B cell (primary cell): ENCODE measurements around the gene MPDZ. TPM values are rescaled to one million over a fixed set of nuclear protein-coding genes. Genes with fewer than 3 reads are reported as not detected.

Experiments used
- ATAC-seq: fragments of 200-7000 bp; cut with Tn5 transposase; one replicate; pipeline ENCODE4 v1.10.0; 2021; ENCODE audit warnings: low read depth, mild to moderate bottlenecking, moderate number of reproducible peaks, moderate library complexity
- CTCF ChIA-PET: fragments of 350-600 bp; sonication (Branson Sonifier 250); formaldehyde crosslinking; loops from one replicate; lab custom pipeline; 2021; ENCODE audit warnings: antibody characterized with exemption, inconsistent platforms; lab: Charles Lee
- POLR2A ChIA-PET: fragments of 350-600 bp; sonication (Branson Sonifier 250); formaldehyde crosslinking; loops from one replicate; lab custom pipeline; 2021; ENCODE audit warnings: antibody characterized with exemption; lab: Charles Lee
- DNase-seq: peaks from one replicate; pipeline ENCODE4 v3.0.0; 2013
- H2AFZ ChIP-seq: 2 replicates; pipeline ENCODE4 v1.6.1; 2012; ENCODE audit warnings: mild to moderate bottlenecking, low read depth, low read length; ENCODE audit not compliant: insufficient read depth, poor library complexity, severe bottlenecking
- H3K27ac ChIP-seq, 2 donors: 1 replicate in 1 of 2; 2 replicates in 1 of 2; pipeline ENCODE4 v1.5.1; 2012 to 2013; ENCODE audit warnings: low read length in 2 of 2, mild to moderate bottlenecking in 2 of 2, moderate library complexity in 1 of 2
- H3K27me3 ChIP-seq, 4 experiments: fragments of 200-600 bp in 1 of 4; sonication (generic) in 1 of 4; replicated peaks in 1 of 4; 1 replicate in 2 of 4; 2 replicates in 2 of 4; pipeline versions ENCODE4 v1.6.1 to v1.7.0; 2013 to 2016; ENCODE audit warnings: low read length in 3 of 4, mild to moderate bottlenecking in 2 of 4, mixed read lengths in 1 of 4, moderate library complexity in 1 of 4; ENCODE audit not compliant: insufficient read depth in 4 of 4, control insufficient read depth in 3 of 4; ENCODE audit errors: control extremely low read depth in 1 of 4
- H3K36me3 ChIP-seq, 2 experiments: replicated peaks in 1 of 2; 1 replicate in 1 of 2; 2 replicates in 1 of 2; pipeline versions ENCODE4 v1.6.1 to v1.7.1; 2013; ENCODE audit warnings: low read length in 1 of 2; ENCODE audit not compliant: insufficient read depth in 2 of 2, control insufficient read depth in 1 of 2; ENCODE audit errors: control extremely low read depth in 1 of 2, extremely low read depth in 1 of 2
- H3K4me1 ChIP-seq, 2 donors: fragments of 200-600 bp in 1 of 2; sonication (generic) in 1 of 2; 1 replicate in 1 of 2; 2 replicates in 1 of 2; pipeline versions ENCODE4 v1.5.1 to v1.6.1; 2013 to 2017; ENCODE audit warnings: low read length in 2 of 2; ENCODE audit not compliant: control insufficient read depth in 2 of 2, insufficient read depth in 2 of 2
- H3K4me2 ChIP-seq: replicated peaks from 2 replicates; pipeline ENCODE3; 2012; ENCODE audit warnings: mild to moderate bottlenecking, low read depth, low read length; ENCODE audit not compliant: poor library complexity, severe bottlenecking
- H3K4me3 ChIP-seq, 5 experiments: fragments of 200-600 bp in 1 of 5; sonication (generic) in 1 of 5; 1 replicate in 3 of 5; 2 replicates in 2 of 5; pipeline versions ENCODE4 v1.5.1 to v1.7.0; 2011 to 2016; ENCODE audit warnings: low read length in 4 of 5, mild to moderate bottlenecking in 4 of 5, low read depth in 2 of 5, control low read depth in 1 of 5, moderate library complexity in 1 of 5; ENCODE audit not compliant: insufficient read depth in 1 of 5; ENCODE audit errors: control extremely low read depth in 1 of 5, extremely low read depth in 1 of 5
- H3K79me2 ChIP-seq: fragments of 200-600 bp; sonication (generic); one replicate; pipeline ENCODE4 v1.6.0; 2016; ENCODE audit warnings: low read length; ENCODE audit not compliant: control insufficient read depth, insufficient read depth
- H3K9ac ChIP-seq: fragments of 200-600 bp; sonication (generic); 2 replicates; pipeline ENCODE4 v1.6.1; 2017; ENCODE audit warnings: mild to moderate bottlenecking, low read length, moderate library complexity
- H3K9me3 ChIP-seq, 3 donors: one replicate each; pipeline versions ENCODE4 v1.6.1 to v1.7.1; 2013; ENCODE audit warnings: low read length in 2 of 3; ENCODE audit not compliant: control insufficient read depth in 2 of 3, insufficient read depth in 1 of 3; ENCODE audit errors: control extremely low read depth in 1 of 3
- H4K20me1 ChIP-seq: 2 replicates; pipeline ENCODE4 v1.6.0; 2012; ENCODE audit warnings: mild to moderate bottlenecking, low read length; ENCODE audit not compliant: insufficient read depth, control insufficient read depth, poor library complexity, severe bottlenecking
- H3K27ac Mint-ChIP-seq: one replicate; pipeline ENCODE4 v1.8.0; 2021; ENCODE audit warnings: mixed read lengths
- H3K27me3 Mint-ChIP-seq: one replicate; pipeline ENCODE4 v1.8.0; 2021; ENCODE audit warnings: mixed read lengths
- H3K4me1 Mint-ChIP-seq: one replicate; pipeline ENCODE4 v1.8.0; 2021; ENCODE audit warnings: mixed read lengths
- H3K4me3 Mint-ChIP-seq: one replicate; pipeline ENCODE4 v1.8.0; 2021; ENCODE audit warnings: mixed read lengths
- H3K9me3 Mint-ChIP-seq: one replicate; pipeline ENCODE4 v1.8.0; 2022; ENCODE audit warnings: mixed read lengths; ENCODE audit not compliant: insufficient read depth
- CTCF ChIP-seq: fragments of 200-600 bp; IDR thresholded peaks from one replicate; pipeline ENCODE4 v1.8.0; 2022; ENCODE audit warnings: antibody characterized with exemption, mild to moderate bottlenecking
- EZH2 ChIP-seq: IDR thresholded peaks from 2 replicates; pipeline ENCODE4 v1.6.1; 2012; ENCODE audit warnings: borderline replicate concordance, low read depth, mild to moderate bottlenecking, moderate library complexity, low read length; ENCODE audit not compliant: insufficient read depth, poor library complexity, severe bottlenecking
- WGBS: methylation state at CpG from one replicate; pipeline ENCODE4 v1.1.5; 2013; ENCODE audit warnings: missing lambda C conversion rate; ENCODE audit not compliant: insufficient coverage; 5-methylcytosine and 5-hydroxymethylcytosine counted together
- intact Hi-C: fragments of 100-400 bp; cut with micrococcal nuclease; formaldehyde crosslinking; loops from one replicate; pipeline ENCODE4 v1.10.0; 2022
- polyA plus RNA-seq: library from polyadenylated mRNA; depleted of rRNA; stranded (reverse); fragments of >200 nt; gene quantifications from 2 replicates; pipeline ENCODE4 v1.2.3, GENCODE V29; 2012
- total RNA-seq, 2 donors: library from RNA; stranded (reverse); fragments of 120-200 nt in 1 of 2; gene quantifications; 1 replicate in 1 of 2; 2 replicates in 1 of 2; pipeline versions ENCODE4 v1.2.3 to v1.2.4, GENCODE V29; 2013 to 2022

Gene MPDZ
- total and polyA plus RNA-seq, 2 donors (not counting 1 experiment from before 2014, with no cell fraction given): not detected

GRCh38 chr9:13100914-13101572 lies 178.4 kb downstream of the MPDZ start:
- ChIA-PET POLR2A (no interaction called here), CTCF (no interaction called here)
- H3K9me3 ChIP-seq: no peaks in the 10 kb centered on the region
- ATAC-seq (no peak), DNase-seq (no peak)
- H3K27me3 ChIP-seq: no peaks in the 10 kb centered on the region
- no peak overlapping the region for H3K4me3 ChIP-seq
- no peak overlapping the region for H3K27ac ChIP-seq
- Mint-ChIP-seq H3K27me3 (no peaks in the 10 kb centered on the region), H3K27ac (no peak overlapping the region), H3K4me1 (no peaks in the 10 kb centered on the region), H3K4me3 (no peak overlapping the region), H3K9me3 (no peaks in the 10 kb centered on the region)
- no peak overlapping the region for H2AFZ ChIP-seq
- H4K20me1 ChIP-seq: no peaks in the 10 kb centered on the region
- no peaks in the 10 kb centered on the region for H3K36me3 ChIP-seq
- intact Hi-C loops: no loop called here
- no peak overlapping the region for H3K9ac ChIP-seq
- no peaks in the 10 kb centered on the region for H3K79me2 ChIP-seq
- WGBS: no CpG with 5 or more reads among the region's 1 CpG
- H3K4me1 ChIP-seq: no peaks in the 10 kb centered on the region
- TF ChIP-seq CTCF (no peak), EZH2 (no peak)
- no peak overlapping the region for H3K4me2 ChIP-seq

- no peaks in the 10 kb centered on the region for H3K79me2 ChIP-seq
- no peak overlapping the region for H3K9ac ChIP-seq
- Mint-ChIP-seq H3K9me3 (no peaks in the 10 kb centered on the region), H3K27ac (no peak overlapping the region), H3K27me3 (no peaks in the 10 kb centered on the region), H3K4me1 (no peaks in the 10 kb centered on the region), H3K4me3 (no peak overlapping the region)
- peaks cover 0 to 4% (median 0%) of the 10 kb centered on the region in 3 donors for H3K9me3 ChIP-seq
- H3K4me1 ChIP-seq: no peaks in the 10 kb centered on the region
- no peak overlapping the region for H3K27ac ChIP-seq
- ChIA-PET POLR2A (no interaction called here), CTCF (no interaction called here)
- H3K4me2 ChIP-seq: no peak overlapping the region
- intact Hi-C loops: no loop called here
- TF ChIP-seq CTCF (no peak), EZH2 (no peak)
- no peak overlapping the region for H3K4me3 ChIP-seq
- DNase-seq (no peak), ATAC-seq (no peak)
- no peaks in the 10 kb centered on the region for H3K36me3 ChIP-seq
- no peak overlapping the region for H2AFZ ChIP-seq
- H4K20me1 ChIP-seq: no peaks in the 10 kb centered on the region
- no peaks in the 10 kb centered on the region for H3K27me3 ChIP-seq
- 100% methylated on average over 1 of the region's 2 CpGs for WGBS
These were observed 184.4 kb downstream of the MPDZ start for GRCh38 chr9:13095056-13095455.
